ENCODE measurements around the gene ANKK1.

Gene ANKK1

DNA sequence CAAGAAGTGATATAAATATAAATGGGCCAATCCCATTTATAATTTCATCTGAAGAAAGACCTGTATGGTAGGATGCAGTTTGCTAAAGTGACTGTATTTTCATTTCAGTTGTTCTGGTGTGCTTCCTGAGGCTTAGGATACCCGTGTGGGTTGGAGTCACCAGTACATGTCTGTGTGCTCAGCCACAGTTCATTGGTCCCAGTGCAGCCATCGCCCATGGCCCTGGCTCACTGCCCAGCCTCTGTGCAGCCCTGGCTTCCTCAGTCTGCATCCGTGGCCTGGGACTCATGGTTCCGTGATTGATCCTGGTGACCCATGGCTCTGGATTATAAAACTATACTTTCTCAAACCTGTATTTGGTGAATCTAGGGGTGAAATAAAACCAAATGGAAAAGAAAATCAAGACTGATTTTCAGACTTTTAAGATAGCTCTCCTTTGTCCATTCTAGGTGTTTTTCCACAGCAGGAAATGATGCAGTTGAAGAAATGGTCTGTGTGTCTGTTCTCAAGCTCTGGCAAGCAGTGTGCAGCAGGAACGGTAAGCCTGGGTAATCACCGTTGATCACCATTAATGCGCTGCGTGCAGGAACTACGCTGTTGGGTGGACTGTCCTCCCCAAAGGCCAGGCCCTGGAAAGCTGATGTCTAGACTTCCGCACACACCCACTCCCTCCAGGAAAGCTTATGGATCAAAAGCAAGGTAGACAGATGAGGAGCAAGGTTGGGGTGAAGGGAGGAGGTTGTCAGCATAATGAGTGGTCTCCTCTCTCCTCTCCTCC, 46.0 kb upstream of the ANKK1 start:
- TF ChIP-seq, protein P1, sequence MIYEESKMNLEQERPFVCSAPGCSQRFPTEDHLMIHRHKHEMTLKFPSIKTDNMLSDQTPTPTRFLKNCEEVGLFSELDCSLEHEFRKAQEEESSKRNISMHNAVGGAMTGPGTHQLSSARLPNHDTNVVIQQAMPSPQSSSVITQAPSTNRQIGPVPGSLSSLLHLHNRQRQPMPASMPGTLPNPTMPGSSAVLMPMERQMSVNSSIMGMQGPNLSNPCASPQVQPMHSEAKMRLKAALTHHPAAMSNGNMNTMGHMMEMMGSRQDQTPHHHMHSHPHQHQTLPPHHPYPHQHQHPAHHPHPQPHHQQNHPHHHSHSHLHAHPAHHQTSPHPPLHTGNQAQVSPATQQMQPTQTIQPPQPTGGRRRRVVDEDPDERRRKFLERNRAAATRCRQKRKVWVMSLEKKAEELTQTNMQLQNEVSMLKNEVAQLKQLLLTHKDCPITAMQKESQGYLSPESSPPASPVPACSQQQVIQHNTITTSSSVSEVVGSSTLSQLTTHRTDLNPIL (CRISPR knock-in tag; IDR thresholded peaks at IDR 0.05; ENCODE audit: low read depth), result no peak
- TF ChIP-seq TOX (CRISPR knock-in tag; IDR thresholded peaks at IDR 0.05; ENCODE audit: borderline replicate concordance) (no peak), CSDC2 (CRISPR knock-in tag; IDR thresholded peaks at IDR 0.05) (no peak), ISL1 (CRISPR knock-in tag; IDR thresholded peaks at IDR 0.05) (no peak), ZFP3 (CRISPR knock-in tag; IDR thresholded peaks at IDR 0.05) (no peak), SNAI2 (CRISPR knock-in tag; IDR thresholded peaks at IDR 0.05) (no peak), OSR1 (CRISPR knock-in tag; IDR thresholded peaks at IDR 0.05) (no peak), ZNF565 (CRISPR knock-in tag; conservative IDR thresholded peaks at IDR 0.05; ENCODE audit: low read depth) (no peak), PPARA (CRISPR knock-in tag; IDR thresholded peaks at IDR 0.05; ENCODE audit: borderline replicate concordance) (no peak), TCF4 (CRISPR knock-in tag; IDR thresholded peaks at IDR 0.05; ENCODE audit: borderline replicate concordance) (no peak)
- TF ChIP-seq, protein P2, sequence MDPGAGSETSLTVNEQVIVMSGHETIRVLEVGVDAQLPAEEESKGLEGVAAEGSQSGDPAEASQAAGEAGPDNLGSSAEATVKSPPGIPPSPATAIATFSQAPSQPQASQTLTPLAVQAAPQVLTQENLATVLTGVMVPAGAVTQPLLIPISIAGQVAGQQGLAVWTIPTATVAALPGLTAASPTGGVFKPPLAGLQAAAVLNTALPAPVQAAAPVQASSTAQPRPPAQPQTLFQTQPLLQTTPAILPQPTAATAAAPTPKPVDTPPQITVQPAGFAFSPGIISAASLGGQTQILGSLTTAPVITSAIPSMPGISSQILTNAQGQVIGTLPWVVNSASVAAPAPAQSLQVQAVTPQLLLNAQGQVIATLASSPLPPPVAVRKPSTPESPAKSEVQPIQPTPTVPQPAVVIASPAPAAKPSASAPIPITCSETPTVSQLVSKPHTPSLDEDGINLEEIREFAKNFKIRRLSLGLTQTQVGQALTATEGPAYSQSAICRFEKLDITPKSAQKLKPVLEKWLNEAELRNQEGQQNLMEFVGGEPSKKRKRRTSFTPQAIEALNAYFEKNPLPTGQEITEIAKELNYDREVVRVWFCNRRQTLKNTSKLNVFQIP (CRISPR knock-in tag; IDR thresholded peaks at IDR 0.05; ENCODE audit: borderline replicate concordance, low read depth), result no peak
- TF ChIP-seq, protein P3, sequence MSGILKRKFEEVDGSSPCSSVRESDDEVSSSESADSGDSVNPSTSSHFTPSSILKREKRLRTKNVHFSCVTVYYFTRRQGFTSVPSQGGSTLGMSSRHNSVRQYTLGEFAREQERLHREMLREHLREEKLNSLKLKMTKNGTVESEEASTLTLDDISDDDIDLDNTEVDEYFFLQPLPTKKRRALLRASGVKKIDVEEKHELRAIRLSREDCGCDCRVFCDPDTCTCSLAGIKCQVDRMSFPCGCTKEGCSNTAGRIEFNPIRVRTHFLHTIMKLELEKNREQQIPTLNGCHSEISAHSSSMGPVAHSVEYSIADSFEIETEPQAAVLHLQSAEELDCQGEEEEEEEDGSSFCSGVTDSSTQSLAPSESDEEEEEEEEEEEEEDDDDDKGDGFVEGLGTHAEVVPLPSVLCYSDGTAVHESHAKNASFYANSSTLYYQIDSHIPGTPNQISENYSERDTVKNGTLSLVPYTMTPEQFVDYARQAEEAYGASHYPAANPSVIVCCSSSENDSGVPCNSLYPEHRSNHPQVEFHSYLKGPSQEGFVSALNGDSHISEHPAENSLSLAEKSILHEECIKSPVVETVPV (CRISPR knock-in tag; IDR thresholded peaks at IDR 0.05), result no peak
- no peak for ATAC-seq

DNA sequence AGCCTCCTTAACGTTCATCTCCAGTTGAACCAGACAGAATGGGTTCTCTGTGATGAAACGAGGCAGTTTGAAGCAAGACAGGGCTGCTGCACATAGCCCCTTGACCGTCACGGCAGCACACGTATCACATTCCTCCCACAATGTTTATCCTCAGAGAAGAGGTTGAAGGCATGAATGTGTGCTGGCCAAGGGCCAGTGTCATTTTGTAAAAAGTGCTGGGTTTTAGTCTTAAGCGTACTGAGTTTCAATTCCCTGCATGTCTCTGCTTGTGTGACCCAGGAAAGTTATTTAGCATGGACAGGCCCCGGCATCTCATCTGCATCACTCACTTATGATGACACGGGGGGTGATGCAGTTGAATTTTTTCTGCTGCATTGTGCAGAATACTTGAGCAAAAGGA, 41.6 kb upstream of the ANKK1 start:
- no peak for ATAC-seq
- TF ChIP-seq OSR1 (CRISPR knock-in tag; IDR thresholded peaks at IDR 0.05) (no peak), RARB (CRISPR knock-in tag; IDR thresholded peaks at IDR 0.05) (no peak), PPARA (CRISPR knock-in tag; IDR thresholded peaks at IDR 0.05; ENCODE audit: borderline replicate concordance) (no peak), TCF4 (CRISPR knock-in tag; IDR thresholded peaks at IDR 0.05; ENCODE audit: borderline replicate concordance) (no peak), ZNF565 (CRISPR knock-in tag; conservative IDR thresholded peaks at IDR 0.05; ENCODE audit: low read depth) (no peak)
- TF ChIP-seq, protein P4, sequence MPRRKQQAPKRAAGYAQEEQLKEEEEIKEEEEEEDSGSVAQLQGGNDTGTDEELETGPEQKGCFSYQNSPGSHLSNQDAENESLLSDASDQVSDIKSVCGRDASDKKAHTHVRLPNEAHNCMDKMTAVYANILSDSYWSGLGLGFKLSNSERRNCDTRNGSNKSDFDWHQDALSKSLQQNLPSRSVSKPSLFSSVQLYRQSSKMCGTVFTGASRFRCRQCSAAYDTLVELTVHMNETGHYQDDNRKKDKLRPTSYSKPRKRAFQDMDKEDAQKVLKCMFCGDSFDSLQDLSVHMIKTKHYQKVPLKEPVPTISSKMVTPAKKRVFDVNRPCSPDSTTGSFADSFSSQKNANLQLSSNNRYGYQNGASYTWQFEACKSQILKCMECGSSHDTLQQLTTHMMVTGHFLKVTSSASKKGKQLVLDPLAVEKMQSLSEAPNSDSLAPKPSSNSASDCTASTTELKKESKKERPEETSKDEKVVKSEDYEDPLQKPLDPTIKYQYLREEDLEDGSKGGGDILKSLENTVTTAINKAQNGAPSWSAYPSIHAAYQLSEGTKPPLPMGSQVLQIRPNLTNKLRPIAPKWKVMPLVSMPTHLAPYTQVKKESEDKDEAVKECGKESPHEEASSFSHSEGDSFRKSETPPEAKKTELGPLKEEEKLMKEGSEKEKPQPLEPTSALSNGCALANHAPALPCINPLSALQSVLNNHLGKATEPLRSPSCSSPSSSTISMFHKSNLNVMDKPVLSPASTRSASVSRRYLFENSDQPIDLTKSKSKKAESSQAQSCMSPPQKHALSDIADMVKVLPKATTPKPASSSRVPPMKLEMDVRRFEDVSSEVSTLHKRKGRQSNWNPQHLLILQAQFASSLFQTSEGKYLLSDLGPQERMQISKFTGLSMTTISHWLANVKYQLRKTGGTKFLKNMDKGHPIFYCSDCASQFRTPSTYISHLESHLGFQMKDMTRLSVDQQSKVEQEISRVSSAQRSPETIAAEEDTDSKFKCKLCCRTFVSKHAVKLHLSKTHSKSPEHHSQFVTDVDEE (CRISPR knock-in tag; IDR thresholded peaks at IDR 0.05), result no peak

DNA sequence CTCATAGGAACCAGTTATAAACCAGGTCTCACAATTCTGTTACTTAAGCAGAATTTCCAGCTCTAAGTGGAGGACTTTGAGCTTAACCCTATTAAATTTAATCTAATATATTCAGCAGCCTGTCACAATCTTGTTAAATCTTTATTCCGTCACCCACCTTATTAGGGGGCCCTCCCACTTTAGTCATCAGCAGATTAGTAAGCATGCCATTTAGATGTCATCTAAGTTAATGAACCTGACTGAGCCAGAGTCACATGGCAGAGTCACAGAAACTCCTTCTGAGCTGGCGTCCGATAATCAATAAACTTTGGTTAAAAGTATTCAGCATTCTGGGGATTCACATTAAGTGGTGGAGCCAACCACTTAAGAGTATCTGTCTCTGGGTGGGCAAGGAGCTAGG, 38.1 kb upstream of the ANKK1 start:
- ATAC-seq, result no peak
- TF ChIP-seq, protein P3 (CRISPR knock-in tag; IDR thresholded peaks at IDR 0.05), result no peak

DNA sequence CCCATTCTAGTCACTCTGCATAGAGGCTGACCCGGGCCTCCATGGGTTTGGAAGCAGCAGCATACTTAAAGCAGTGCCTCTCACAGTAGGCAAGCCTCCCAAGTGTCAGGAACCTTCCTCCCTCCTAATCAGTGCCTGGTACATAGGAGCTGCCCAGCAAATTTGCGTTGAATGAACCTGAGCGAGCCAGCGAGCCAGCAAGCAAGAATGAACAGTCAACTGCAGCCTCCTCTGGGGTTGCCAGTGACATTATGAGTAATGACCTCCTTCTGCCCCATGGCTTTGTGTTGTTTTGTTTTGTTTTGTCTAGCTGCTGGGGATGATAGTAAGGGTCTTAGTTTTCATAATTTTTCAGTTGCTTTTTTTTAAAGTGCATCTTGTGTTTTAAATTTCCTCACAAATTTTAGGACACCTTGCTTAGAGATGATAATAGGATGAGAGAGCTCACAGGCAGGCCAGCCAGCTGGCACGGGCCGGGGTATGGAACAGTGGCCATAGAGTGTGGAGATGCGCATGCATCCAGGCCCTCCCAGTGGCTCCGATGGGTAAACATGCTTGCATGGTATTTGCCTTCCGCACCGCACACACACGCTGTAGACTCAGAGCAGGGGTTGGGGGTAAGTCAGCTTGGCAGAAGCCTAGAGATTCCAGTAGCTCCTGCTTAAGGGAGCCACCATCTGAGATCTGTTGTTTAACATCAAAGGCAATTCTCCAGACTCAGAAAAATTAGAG, 37.1 kb upstream of the ANKK1 start:
- TF ChIP-seq ARNTL (CRISPR knock-in tag; IDR thresholded peaks at IDR 0.05; ENCODE audit: borderline replicate concordance, low read depth) (no peak), SNAI2 (CRISPR knock-in tag; IDR thresholded peaks at IDR 0.05) (no peak), ISL1 (CRISPR knock-in tag; IDR thresholded peaks at IDR 0.05) (no peak), CSDC2 (CRISPR knock-in tag; IDR thresholded peaks at IDR 0.05) (no peak), RARB (CRISPR knock-in tag; IDR thresholded peaks at IDR 0.05) (no peak), ZNF70 (CRISPR knock-in tag; IDR thresholded peaks at IDR 0.05) (no peak)
- TF ChIP-seq, protein P5, sequence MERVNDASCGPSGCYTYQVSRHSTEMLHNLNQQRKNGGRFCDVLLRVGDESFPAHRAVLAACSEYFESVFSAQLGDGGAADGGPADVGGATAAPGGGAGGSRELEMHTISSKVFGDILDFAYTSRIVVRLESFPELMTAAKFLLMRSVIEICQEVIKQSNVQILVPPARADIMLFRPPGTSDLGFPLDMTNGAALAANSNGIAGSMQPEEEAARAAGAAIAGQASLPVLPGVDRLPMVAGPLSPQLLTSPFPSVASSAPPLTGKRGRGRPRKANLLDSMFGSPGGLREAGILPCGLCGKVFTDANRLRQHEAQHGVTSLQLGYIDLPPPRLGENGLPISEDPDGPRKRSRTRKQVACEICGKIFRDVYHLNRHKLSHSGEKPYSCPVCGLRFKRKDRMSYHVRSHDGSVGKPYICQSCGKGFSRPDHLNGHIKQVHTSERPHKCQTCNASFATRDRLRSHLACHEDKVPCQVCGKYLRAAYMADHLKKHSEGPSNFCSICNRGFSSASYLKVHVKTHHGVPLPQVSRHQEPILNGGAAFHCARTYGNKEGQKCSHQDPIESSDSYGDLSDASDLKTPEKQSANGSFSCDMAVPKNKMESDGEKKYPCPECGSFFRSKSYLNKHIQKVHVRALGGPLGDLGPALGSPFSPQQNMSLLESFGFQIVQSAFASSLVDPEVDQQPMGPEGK (CRISPR knock-in tag; IDR thresholded peaks at IDR 0.05; ENCODE audit: borderline replicate concordance), result no peak
- ATAC-seq, result no peak
